HL-60/S4 treated with retinoic acid at 250 ng/mL for 4 days and 3 days (cell line): ENCODE results near the gene ATP1A2.

ENCODE experiments used
- in situ Hi-C: fragments of 300-500 bp; cut with MboI; formaldehyde crosslinking; loops from 2 replicates; pipeline ENCODE4 v1.7.0; 2022; ENCODE audit warnings: low sequenced_read_pairs

ATP1A2 gene

GRCh38 chr1:160115545-160116282 is at the start of gene ATP1A2:
Gene ATP1A2, plus strand, starts transcription at chr1:160115759. Its CDS starts 103 bp downstream, at chr1:160115862.
- in situ Hi-C loops, result no loop called here

DNA sequence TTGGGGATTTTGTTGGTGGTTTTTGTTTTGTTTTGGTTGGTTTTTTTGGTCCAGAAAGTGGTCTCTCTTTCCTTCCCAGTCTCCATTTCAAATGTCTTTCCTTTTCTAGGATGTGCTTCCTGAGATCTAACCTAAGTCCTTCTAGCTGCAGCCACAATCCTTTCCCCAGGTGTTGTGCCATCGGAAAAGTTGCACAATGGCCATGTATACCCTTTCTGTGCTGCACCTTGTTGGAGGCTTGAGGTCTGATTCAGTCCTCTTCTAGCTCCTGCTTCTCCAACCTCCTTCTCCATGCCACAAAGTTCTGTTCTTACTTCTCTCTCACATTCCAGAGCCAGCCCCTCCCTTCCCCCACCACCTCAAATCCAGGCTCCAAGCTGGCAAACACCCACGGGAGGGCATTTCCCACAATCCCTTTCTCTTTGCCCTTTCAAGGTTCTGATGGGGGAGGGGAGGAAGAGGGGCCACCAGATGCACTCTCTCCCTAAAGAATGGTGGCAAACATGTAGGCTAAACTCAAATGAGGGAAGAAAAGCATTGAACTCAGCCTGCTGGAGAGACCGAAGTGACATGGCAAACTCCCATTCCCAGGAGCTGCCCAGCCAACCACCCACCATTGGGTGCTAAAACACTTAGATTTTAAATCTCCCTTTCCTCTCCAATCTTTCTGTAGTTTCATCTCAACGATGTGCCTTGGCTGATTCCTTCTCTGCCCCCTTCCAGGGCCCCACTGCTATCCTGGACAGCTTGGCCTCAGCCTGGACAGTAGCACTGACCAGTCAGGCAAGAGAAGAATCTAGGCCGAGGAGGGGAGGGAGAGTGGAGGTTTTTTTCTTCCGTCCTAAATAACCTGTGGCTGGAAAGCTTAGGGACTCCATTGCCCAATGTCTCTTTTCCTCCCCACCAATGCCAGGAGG is 48.5 kb upstream of the ATP1A2 start:
- in situ Hi-C loops, result no loop called here

DNA sequence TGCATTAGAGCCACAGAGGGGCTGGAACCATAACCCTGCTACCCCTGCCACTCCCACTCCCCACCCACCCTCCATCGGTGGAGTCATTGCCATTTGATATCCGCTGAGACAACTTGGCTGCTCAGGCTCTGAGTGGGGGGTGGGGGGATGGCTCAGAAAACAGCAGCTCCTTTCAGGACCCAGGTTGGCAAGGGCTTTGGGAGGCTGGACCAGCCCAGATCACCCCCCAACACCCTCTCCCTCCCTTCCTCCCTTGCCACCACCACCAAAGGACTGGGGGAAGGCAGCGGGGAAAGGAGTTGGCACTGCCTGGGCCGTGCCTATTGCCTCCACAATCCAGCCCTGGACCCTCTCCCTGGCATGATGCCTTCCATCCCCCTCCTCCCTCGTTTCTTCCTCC is 47.3 kb upstream of the ATP1A2 start:
- in situ Hi-C loops, result no loop called here

GRCh38 chr1:160069460-160070231 is 45.9 kb upstream of the ATP1A2 start, which contains the start of gene KCNJ10:
Gene KCNJ10, minus strand, starts transcription at chr1:160070160. Its CDS starts 27,628 bp downstream, at chr1:160042532.
- in situ Hi-C loops, result no loop called here

- in situ Hi-C loops, result no loop called here
Measured at GRCh38 chr1:160070243-160071163, 45.1 kb upstream of the ATP1A2 start.

DNA sequence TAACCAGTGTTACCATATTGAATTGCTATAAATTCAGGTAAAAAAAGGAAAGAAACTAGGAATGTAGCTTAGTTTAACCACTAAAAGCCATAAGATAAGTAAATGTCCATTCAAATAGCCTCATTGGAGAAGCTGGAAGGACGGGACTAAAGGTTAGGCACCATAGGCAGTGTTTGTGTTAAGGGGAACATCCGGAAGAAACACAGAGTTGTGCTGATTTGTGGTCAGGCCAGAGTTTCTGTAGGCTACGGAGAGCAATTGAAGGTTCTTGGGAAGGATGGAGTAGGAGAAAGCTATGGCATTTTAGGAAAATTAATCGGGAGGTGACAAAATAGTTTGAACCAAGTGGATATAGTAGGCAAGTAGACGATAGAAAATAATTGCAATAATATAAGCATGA is 44.3 kb upstream of the ATP1A2 start:
- in situ Hi-C loops, result no loop called here

GRCh38 chr1:160074865-160075264 is 40.7 kb upstream of the ATP1A2 start:
- in situ Hi-C loops, result no loop called here

GRCh38 chr1:160075836-160076235 is 39.7 kb upstream of the ATP1A2 start:
- in situ Hi-C loops, result no loop called here

DNA sequence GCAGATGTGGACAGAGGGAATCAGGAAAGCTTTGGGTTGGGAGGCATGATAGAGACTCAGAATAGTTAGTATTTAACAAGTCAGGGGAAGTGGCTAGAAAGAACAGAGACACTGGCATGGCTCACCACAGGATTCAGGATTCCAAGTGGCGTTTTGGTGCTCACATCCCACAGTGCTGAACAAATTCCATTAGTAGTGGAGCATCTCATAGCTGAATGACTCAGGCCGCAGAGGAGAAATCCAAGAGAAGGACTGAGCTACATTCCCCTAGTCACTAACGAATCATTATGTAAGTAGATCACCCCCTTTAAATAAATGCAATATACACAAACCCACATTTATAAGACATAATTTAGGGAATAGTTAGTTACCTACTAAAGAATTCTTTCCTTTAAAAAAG is 39.3 kb upstream of the ATP1A2 start:
- in situ Hi-C loops, result no loop called here

DNA sequence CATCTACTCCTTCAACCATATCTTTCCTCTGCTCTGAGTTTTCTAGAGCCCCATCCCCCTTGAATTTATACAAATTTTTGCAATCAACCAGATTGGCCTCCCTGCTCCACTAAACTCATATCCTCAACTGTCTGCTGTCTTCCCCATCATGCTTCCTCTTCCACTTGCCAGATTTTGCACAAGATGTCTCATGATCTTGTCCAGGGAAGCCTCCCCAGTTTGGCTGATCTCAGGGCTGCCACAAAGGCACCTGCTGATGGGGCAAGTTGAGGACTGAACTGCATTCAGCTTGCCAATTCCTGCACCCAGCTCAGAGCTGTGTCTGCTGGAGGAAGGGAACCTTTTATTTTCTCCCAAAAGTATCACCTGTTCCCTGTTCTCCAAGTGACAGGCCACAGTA is 38.1 kb upstream of the ATP1A2 start:
- in situ Hi-C loops, result no loop called here

GRCh38 chr1:160078512-160079195 is 36.9 kb upstream of the ATP1A2 start:
- in situ Hi-C loops, result no loop called here

DNA sequence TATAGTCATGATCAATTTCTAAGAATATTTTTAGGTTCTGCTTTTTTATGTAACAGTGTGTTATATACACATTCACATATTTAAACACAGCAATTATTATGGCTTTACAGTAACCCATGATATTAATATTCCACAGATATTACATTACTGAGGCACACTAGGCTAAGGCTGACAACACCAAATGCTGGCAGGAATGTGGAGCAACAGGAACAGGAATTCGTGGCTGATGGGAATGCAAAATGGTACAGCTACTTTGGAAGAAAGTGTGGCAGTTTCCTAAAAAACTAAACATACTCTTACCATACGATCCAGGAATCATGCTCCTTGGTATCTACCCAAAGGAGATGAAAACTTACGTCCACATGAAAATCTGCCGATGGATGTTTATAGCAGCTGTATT is 36.1 kb upstream of the ATP1A2 start:
- in situ Hi-C loops, result no loop called here

- in situ Hi-C loops, result no loop called here
Measured at GRCh38 chr1:160080381-160081100, 35.0 kb upstream of the ATP1A2 start.

DNA sequence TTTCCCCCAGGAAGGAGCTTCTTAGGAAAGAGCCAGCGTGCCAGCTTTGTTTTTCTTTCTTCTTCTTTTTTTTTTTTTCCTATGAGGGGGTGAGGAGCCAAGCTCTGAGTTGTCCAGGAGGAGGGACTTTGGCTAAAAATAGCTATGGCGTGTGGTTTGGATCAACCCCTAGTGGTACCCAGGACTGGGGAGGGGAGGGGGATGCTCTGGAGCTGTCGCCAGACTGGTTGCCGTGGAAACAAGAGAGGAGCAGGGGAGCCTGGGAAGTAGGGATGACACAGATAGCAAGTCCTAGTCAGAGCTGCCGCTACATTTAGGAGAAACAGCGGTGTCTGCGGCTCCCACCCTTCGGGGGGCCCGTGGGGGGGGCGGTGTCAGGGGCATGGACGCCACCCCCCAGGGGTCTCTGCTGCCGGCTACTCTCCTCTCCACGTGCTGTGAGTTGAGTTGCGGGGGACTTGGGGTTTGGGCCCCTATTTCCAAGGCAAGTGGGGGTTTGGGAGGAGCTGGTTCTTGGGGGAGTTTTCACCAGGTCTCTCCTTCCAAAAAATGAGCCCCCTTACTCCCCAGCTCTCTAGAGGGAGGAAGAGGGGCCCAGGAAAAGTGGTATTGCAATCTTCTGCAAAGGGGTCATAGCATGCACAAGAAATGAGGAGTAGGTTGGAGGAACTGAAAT is 34.2 kb upstream of the ATP1A2 start, which contains the start of gene KCNJ9:
TSS of gene KCNJ9 (plus strand) at position 278 of the 676 bp plus-strand sequence. CDS start 2,493 bp downstream, outside the sequence.
- in situ Hi-C loops, result no loop called here

DNA sequence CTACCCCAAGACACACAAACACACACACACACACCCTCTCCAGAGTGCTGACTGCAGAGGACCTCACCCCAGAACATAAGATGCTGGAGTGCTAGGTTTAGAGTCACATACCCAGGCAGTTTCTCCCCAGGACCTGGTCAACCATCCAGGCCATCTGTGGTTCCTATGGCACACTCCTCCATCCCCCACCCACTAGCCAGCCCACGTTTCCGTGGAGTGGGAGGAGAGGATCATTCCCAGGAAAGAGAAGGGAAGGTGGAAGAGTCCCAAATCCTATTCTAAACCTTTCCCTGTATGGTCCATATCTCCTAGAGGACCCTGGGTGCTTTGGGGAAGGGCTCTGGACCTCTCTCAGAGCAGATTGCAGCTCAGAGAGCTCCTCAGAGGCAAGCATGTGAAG is 33.1 kb upstream of the ATP1A2 start:
- in situ Hi-C loops, result no loop called here

- in situ Hi-C loops, result no loop called here
Measured at GRCh38 chr1:160082926-160083325, 32.6 kb upstream of the ATP1A2 start.

DNA sequence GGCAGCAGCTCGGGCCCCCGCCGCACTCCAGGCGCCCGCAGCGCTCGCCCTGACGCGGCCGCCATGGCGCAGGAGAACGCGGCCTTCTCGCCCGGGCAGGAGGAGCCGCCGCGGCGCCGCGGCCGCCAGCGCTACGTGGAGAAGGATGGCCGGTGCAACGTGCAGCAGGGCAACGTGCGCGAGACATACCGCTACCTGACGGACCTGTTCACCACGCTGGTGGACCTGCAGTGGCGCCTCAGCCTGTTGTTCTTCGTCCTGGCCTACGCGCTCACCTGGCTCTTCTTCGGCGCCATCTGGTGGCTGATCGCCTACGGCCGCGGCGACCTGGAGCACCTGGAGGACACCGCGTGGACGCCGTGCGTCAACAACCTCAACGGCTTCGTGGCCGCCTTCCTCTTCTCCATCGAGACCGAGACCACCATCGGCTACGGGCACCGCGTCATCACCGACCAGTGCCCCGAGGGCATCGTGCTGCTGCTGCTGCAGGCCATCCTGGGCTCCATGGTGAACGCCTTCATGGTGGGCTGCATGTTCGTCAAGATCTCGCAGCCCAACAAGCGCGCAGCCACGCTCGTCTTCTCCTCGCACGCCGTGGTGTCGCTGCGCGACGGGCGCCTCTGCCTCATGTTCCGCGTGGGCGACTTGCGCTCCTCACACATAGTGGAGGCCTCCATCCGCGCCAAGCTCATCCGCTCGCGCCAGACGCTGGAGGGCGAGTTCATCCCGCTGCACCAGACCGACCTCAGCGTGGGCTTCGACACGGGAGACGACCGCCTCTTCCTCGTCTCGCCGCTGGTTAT is 31.4 kb upstream of the ATP1A2 start:
- in situ Hi-C loops, result no loop called here
